ENCODE results near the gene RNF32.

Gene RNF32

DNA sequence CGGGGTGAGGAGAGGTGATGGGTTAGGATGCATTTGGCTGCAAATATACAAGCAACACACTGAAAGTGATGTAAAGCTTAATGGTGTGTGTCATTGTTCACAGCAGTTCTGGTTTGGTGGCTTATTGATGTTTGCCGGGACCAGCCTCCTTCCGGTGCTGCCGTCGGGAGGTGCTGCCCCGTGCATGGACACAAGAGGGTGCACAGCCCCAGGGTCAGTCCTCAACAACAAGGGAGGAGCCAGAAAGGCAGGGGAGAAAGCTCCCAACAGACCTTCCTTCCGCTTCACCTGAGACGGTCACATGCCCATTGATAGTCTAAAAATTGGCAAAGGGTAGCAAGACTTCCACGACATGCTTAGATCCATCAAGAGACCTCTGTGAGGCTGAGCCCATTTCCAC is 9.5 kb downstream of the RNF32 start:
- TF ChIP-seq ZNF274 (IDR thresholded peaks at IDR 0.05; ENCODE audit: low read depth, low read length), result no peak
- no peak overlapping the region for H3K4me3 ChIP-seq (ENCODE audit: low read length)

DNA sequence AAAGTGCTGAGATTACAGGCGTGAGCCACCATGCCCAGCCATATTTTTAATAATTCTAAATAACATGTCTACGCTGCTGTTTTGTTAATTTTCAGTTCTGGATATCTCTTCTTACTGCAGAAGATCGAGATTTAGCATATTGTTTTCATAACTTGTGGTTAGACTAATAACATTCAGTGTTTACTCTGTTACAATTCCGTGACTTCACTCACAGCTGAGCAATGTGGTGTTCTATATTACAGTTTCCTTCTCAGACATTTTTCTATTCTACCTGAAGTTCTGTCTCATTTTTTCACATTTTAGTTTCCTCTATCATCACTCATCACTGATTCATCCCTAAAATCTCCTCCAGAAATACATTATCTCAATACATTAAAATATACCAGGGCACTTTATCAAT is 10.9 kb downstream of the RNF32 start:
- no peak overlapping the region for H3K4me3 ChIP-seq (ENCODE audit: low read length)
- no peak for TF ChIP-seq ZNF274 (IDR thresholded peaks at IDR 0.05; ENCODE audit: low read depth, low read length)

DNA sequence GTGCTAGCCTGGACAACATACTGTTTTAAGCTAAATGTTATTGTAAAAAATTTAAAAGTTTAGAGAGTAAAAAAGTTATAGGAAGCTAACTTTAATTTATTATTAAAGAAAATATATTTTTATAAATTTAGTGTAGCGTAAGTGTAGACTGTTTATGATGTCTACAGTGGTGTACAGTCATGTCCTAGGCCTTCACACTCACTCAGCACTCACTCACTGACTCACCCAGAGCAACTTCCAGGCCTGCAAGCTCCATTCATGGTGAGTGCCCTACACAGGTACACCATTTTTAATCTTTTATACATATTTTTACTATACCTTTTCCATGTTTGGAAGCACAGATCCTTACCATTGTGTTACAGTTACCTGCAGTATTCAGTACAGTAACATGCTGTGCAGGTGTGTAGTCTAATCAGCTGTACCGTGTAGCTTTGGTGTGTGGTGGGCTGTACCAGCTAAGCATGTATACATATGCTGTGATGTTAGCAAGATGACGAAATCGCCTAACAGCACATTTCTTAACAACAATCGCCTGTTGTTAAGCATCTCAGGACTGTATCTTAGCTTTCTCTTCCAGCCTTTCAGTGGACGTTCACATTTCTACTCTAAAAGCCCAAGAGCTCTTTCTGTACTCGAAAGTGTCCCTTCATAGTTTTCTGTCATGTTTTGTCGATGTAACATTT is 12.5 kb downstream of the RNF32 start:
- no peak overlapping the region for H3K4me3 ChIP-seq (ENCODE audit: low read length)
- no peak for TF ChIP-seq ZNF274 (IDR thresholded peaks at IDR 0.05; ENCODE audit: low read depth, low read length)

DNA sequence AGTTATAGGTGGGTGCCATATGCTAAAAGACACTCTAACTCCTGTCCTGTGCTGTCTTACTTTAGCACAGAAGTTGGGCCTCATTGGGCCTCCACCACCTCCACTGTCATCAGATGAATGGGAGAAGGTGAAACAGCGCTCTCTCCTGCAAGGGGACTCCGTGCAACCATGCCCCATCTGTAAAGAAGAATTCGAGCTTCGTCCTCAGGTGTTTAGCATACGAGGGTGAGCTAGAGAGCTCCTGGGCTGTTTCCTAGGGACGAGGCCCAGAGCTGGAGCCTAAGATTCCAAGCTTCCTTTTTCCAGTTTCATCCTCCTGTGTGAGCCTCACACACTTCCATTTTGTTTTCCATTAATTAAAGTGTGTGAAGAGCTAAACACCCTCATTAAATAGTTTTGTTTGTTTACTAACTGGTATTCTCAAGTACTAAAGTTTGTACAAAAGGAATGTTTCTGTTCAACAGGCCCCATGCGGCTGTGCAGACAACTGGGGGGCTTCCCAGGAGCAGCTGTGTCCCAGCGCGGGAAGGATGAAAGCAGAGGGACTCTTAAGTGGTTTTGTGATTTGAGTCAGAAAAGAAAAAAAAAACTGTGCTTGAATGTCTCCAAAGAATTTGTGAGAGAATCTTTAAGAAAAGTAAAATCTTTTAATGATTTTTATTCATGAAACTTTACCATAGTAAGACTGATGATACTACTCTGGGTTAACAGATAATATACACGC is 14.1 kb downstream of the RNF32 start:
- no peak overlapping the region for H3K4me3 ChIP-seq (ENCODE audit: low read length)
- no peak for TF ChIP-seq ZNF274 (IDR thresholded peaks at IDR 0.05; ENCODE audit: low read depth, low read length)

DNA sequence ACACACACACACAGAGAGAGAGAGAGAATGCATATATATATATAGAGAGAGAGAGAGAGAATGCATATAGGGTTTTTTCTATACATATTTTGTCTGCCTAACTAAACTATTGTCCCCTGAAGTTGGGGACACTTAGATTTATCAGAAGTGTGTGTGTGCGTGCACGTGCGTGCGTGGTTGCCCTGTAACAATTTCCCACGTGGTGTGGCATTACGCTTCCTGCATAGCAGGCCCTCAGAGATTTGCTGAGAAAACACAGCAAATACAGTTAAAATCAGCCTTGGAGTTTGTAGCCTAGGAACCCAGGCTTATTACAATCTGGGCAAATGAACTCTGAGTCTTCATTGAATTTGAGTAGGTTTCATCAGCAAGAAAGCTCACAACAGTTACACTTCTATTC is 14.7 kb downstream of the RNF32 start:
- no peak overlapping the region for H3K4me3 ChIP-seq (ENCODE audit: low read length)
- no peak for TF ChIP-seq ZNF274 (IDR thresholded peaks at IDR 0.05; ENCODE audit: low read depth, low read length)

DNA sequence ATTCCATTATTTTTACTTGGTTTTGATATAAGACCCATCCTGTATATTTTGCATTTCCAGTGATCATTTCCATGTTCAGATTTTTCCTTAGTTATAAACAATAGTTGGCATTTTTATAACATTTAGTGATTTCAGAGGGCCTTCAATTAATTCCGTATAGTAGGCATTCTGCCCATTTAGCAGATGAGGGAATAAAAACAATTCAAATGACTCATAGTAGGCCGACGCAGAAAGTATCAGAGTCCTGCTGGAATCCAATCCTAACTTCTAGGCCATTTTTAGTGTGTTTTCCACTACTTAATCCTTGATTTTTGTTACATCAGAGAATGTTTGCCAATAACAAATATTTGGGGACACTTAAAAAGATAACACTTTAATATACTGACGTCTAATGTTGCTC is 15.4 kb downstream of the RNF32 start:
- TF ChIP-seq ZNF274 (IDR thresholded peaks at IDR 0.05; ENCODE audit: low read depth, low read length), result no peak
- H3K4me3 ChIP-seq (ENCODE audit: low read length), result no peak overlapping the region

DNA sequence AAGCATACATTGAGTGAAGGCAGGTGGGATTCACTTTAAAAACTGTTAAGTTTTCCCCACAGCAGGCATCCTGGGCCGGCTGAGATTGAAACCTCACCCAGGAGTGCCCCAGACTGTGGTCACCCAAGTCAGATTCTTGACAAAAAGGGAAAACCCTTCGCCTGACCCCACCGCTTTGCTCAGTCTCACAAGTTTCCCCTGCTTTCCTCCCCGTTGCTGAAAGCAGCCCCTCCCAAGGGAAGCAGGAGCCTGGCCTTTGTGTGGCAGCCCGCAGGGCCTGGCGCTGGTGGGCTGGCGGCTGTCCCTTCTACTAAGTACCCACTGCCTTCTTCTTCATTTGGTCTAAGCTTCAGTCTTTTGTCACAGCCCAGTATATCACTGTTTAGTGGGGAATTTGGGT is 16.0 kb downstream of the RNF32 start:
- no peak for TF ChIP-seq ZNF274 (IDR thresholded peaks at IDR 0.05; ENCODE audit: low read depth, low read length)
- H3K4me3 ChIP-seq (ENCODE audit: low read length), result no peak overlapping the region

DNA sequence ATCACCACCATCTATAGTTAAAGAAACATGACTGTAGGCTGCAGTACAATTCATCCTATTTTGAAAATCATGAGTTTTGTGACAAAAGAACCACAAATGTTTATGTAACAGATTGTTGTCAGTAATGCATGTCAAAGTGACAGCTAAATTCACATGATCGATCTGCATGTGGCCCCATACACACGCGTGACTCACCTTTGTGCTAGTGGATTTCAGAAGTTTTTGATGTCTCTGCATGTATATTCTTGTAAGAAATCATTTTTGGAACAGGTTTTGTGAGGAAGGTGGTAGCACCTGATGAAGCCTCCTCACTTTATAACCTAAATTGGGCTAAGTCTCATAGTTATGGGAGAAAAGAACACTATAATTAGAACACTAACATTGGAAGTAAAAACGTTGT is 17.1 kb downstream of the RNF32 start:
- no peak overlapping the region for H3K4me3 ChIP-seq (ENCODE audit: low read length)
- no peak for TF ChIP-seq ZNF274 (IDR thresholded peaks at IDR 0.05; ENCODE audit: low read depth, low read length)

DNA sequence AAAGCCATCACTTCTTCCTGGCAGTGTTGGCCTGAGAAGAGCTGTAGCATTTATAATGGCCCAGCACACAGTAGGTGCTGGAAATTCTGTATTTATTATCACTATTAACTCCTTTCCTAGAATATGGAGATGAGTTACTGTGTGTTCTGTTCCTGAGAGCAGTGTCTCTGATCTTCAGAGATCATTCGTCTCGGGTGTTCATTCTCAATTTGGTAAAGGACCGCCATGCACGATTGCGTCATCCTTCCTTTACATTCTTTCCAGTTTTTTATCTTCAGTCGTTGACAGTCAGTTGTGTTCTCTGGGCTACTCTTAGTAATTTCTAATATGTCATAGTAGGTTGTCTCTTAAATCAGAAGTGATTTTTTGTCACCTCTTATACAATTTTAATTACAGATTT is 18.6 kb downstream of the RNF32 start:
- H3K4me3 ChIP-seq (ENCODE audit: low read length), result no peak overlapping the region
- TF ChIP-seq ZNF274 (IDR thresholded peaks at IDR 0.05; ENCODE audit: low read depth, low read length), result no peak

DNA sequence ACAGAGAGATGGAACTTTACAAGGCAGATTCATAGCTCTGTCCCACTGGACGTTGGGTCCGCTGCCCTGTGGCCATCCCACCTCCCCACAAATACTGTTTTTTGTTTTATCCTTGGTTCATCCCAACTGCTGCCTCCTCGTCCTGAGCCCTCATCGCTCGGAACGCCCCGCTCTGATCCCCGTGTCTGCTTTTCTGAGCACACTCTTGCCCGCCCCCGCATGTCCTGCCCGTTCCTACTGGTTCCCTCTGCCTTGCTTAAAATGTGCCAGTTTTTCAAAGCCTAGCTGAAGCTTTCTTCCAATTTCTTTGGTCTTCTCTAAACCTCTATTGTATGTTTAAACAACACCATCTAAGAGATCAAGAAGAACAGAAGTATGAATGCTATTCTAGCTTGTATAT is 19.4 kb downstream of the RNF32 start:
- TF ChIP-seq ZNF274 (IDR thresholded peaks at IDR 0.05; ENCODE audit: low read depth, low read length), result no peak
- H3K4me3 ChIP-seq (ENCODE audit: low read length), result no peak overlapping the region

DNA sequence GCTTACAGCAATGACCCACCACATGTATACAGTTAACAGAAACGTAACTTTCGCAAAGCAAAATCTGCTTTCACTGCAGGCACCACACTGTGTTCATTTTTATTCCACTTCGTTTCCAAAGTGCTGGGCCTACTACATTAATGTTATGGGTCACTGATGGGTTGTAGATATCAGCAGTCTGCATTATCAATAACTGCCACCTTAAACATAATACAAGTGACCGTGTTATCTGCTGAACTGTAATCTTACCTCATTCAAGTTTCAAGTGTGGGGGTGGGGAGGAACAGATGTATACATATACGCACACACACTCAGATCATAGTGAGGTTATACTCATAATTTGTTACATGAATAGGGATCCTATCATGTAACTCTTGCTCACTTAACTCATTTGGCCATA is 21.1 kb downstream of the RNF32 start:
- TF ChIP-seq ZNF274 (IDR thresholded peaks at IDR 0.05; ENCODE audit: low read depth, low read length), result no peak
- H3K4me3 ChIP-seq (ENCODE audit: low read length), result no peak overlapping the region

DNA sequence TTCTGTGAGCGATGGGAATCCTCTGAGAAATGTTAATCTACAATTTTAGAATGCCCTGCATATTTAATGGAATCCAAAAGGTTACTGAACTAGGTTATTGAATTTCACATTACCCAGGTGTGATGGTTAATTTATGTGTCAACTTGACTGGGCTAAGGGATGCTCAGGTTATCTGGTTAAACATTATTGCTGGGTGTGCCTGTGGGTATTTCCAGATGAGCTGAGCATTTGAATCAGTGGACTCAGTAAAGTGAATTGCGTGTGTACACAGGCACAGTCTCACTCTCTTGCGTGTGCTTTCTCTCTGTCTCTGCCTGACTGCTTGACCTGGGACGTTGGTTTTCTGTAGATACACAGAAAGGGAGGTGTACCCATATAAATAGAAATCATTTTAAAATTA is 21.7 kb downstream of the RNF32 start:
- no peak overlapping the region for H3K4me3 ChIP-seq (ENCODE audit: low read length)
- no peak for TF ChIP-seq ZNF274 (IDR thresholded peaks at IDR 0.05; ENCODE audit: low read depth, low read length)

DNA sequence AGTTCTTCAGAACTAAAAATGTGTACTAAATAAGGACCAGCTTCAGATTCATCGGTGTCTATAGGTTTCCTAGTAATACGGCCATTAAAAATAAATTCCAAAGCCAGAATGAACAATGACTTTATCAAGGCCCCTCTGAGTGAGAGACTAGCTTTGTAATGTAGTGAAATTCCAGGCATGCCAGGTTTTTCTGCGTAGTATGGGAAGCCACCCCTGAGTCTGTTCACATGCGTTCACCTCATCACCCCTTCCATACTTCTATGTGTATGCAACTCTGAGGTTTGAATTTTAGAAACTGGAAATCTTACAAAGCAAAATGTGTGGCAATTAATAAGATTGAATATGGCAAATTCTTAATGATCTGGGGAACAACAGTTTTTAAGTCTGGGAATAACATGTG is 24.5 kb downstream of the RNF32 start:
- TF ChIP-seq ZNF274 (IDR thresholded peaks at IDR 0.05; ENCODE audit: low read depth, low read length), result no peak
- no peak overlapping the region for H3K4me3 ChIP-seq (ENCODE audit: low read length)

DNA sequence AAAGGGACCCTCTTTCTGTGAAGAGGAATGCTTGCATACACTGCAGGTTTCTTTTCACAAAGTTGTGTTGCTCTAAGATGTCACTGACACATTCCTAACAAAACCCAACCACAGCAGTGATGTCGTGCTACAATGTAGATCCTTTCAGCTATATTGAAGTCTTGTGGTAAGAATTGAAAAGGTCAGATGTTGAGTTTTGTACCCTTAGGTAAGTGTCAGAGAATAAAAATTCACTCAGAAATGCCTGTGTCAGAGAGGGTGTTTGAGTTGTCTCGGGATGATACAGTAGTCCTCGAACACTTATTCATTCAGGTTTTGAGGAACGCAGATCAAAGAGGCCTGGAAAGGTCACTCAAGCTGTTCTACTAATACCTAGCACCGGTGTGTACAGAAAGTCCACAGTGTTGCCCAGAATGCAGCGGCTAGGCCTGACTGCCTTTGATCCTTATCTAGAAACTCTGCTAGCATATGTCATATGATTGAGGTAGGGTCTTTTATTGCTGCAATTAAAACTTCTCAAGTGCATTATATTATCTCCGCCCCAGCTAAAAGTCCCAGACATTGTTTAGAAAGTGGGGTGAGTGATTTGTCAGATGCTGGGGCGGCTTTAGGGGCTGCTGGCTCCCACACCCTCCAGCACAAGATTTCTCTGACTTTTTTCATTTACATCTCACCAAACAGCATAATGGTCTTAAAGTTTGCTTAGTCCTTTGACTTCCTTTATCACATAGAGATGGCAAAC is 26.0 kb downstream of the RNF32 start:
- H3K4me3 ChIP-seq (ENCODE audit: low read length), result no peak overlapping the region
- no peak for TF ChIP-seq ZNF274 (IDR thresholded peaks at IDR 0.05; ENCODE audit: low read depth, low read length)

DNA sequence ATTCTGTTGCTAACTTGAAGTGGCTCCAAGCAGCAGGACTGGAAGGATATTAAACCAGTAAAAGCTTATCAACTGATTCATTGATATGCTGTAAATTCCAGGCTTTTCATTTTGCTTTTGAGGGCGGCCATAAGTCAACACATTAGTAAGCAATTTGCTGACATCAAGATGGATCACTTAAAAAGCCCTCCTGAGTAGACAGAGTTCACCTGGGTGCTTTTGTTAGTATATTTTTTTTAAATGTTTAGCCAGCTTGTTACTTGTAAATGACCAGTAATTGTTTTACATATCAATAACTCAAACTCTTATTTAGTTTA is 26.5 kb downstream of the RNF32 start:
- no peak for TF ChIP-seq ZNF274 (IDR thresholded peaks at IDR 0.05; ENCODE audit: low read depth, low read length)
- H3K4me3 ChIP-seq (ENCODE audit: low read length), result no peak overlapping the region
